Measurements from ENCODE around the gene SULT1C3. TPM values are rescaled to one million over a fixed set of nuclear protein-coding genes. Genes with fewer than 3 reads are reported as not detected.
A peak's percentile ranks its signal among the peaks of the same experiment; 100 is the strongest.

SULT1C3 gene
- total RNA-seq, 2 donors from 2014 or later: not detected

DNA sequence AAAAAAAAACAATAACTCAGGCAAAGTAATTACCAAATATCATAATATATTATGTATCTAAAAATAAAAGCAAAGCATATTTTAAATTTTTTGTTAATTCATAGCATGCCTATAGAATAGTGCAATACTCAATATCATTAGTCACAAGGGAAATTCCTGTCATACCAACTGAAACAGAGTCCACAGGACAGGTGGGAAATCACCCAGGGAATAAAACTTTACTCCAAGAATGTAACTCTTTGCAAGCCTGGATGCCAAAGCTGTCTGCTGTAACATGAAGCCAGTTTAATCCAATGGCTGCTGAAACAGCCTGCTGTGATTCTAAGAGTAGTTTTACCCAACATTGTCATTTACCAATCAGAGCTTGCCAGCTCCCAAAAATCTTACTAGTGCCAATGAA, 40.0 kb upstream of the SULT1C3 start:
- intact Hi-C loops (cut with DNase I): no loop called here
- TF ChIP-seq, protein P1, sequence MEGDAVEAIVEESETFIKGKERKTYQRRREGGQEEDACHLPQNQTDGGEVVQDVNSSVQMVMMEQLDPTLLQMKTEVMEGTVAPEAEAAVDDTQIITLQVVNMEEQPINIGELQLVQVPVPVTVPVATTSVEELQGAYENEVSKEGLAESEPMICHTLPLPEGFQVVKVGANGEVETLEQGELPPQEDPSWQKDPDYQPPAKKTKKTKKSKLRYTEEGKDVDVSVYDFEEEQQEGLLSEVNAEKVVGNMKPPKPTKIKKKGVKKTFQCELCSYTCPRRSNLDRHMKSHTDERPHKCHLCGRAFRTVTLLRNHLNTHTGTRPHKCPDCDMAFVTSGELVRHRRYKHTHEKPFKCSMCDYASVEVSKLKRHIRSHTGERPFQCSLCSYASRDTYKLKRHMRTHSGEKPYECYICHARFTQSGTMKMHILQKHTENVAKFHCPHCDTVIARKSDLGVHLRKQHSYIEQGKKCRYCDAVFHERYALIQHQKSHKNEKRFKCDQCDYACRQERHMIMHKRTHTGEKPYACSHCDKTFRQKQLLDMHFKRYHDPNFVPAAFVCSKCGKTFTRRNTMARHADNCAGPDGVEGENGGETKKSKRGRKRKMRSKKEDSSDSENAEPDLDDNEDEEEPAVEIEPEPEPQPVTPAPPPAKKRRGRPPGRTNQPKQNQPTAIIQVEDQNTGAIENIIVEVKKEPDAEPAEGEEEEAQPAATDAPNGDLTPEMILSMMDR (IDR thresholded peaks at IDR 0.05): no peak
- no peak for TF ChIP-seq POLR2A (IDR thresholded peaks at IDR 0.05)
- Histone ChIP-seq H3K9me3 (no peaks in the 10 kb centered on the region), H3K4me1 (no peaks in the 10 kb centered on the region), H3K27me3 (no peaks in the 10 kb centered on the region), H3K36me3 (replicated peaks in 1 of 2; ENCODE audit: insufficient read depth in 1 of 2, low read depth in 2 of 2) (no peaks in the 10 kb centered on the region), H3K27ac (no peak overlapping the region), H3K4me3 (no peak overlapping the region)
- ATAC-seq: no peak
- DNase-seq: no peak

DNA sequence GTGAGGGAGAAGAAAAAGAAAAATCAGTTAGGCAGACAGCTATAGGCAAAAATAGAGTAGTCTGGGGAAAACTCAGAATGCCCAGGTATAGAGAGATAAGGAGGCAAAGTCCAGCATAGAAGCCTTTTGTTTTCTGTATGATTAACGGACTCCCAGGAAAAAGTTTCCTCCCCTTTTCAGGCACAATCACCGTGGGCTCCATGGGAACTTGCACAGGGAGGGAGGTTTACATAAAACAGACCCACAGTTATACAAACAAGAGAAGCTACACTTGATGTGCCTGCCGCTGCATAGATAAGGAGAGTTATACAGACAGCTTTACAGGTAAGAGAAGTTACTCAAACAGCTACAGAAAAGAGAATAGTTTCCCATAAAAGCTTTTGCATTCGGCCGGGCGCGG, 39.2 kb upstream of the SULT1C3 start:
- TF ChIP-seq, protein P1 (IDR thresholded peaks at IDR 0.05): no peak
- no peak for TF ChIP-seq POLR2A (IDR thresholded peaks at IDR 0.05)
- WGBS, 2 donors: 57 to 60% methylated on average over 6 to 7 of the region's 7 CpGs
- no peaks in the 10 kb centered on the region for H3K9me3 ChIP-seq
- DNase-seq (no peak), ATAC-seq (no peak)
- H3K4me3 ChIP-seq: no peak overlapping the region
- no peak overlapping the region for H3K27ac ChIP-seq
- H3K36me3 ChIP-seq (replicated peaks in 1 of 2; ENCODE audit: insufficient read depth in 1 of 2, low read depth in 2 of 2): no peaks in the 10 kb centered on the region
- intact Hi-C loops (cut with DNase I): no loop called here
- H3K27me3 ChIP-seq: no peaks in the 10 kb centered on the region
- H3K4me1 ChIP-seq: no peaks in the 10 kb centered on the region

DNA sequence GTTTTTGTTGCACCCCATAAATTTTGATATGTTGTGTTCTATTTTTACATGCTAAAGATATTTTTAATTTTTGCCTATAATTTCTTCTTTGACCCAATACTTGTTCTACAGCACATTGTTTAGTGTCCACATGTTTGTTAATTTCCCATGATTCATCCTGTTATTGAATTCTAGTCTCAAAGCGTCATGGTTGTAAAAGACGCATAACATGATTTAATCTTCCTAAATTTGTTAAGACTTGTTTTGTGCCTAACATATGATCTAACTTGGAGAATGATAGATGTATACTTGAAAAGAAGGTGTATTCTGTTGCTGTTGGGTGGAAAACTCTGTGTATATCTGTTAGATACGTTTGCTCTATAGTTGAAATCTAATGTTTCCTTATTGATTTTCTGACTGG, 27.1 kb upstream of the SULT1C3 start:
- Histone ChIP-seq H3K4me3 (no peak overlapping the region), H3K27me3 (no peaks in the 10 kb centered on the region), H3K9me3 (no peaks in the 10 kb centered on the region), H3K4me1 (peaks cover 8% of the 10 kb centered on the region), H3K36me3 (replicated peaks in 1 of 2; ENCODE audit: insufficient read depth in 1 of 2, low read depth in 2 of 2) (no peaks in the 10 kb centered on the region), H3K27ac (no peak overlapping the region)
- no peak for ATAC-seq
- WGBS, 2 donors: 65% methylated on average over 3 of the region's 3 CpGs
- no peak for DNase-seq
- intact Hi-C loops (cut with DNase I): no loop called here
- TF ChIP-seq, protein P1 (IDR thresholded peaks at IDR 0.05): no peak
- no peak for TF ChIP-seq POLR2A (IDR thresholded peaks at IDR 0.05)

DNA sequence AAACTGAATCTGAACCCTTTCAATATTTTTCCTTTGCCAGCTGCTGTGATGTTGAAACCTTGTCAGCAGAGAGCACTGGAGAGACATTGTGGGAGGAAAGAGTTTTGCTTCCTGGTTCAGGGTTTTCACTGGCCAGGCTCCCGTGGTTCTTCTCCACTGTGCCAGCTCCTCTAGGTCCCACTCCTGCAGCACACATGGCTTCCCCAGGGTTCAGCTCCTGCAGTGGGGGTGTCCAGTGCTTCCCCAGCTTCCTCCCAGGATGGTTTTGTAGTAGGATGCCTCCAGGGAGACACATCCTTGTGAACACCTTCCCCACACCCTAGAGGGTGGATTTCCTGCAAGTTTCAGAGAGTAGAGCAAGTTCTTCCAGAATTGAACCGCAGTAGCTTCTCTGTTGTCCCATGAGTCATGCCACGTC, 24.0 kb upstream of the SULT1C3 start:
- TF ChIP-seq, protein P1 (IDR thresholded peaks at IDR 0.05): peak in 4 of 7 experiments; percentile 30 to 34 (median 34)
- no peak for TF ChIP-seq POLR2A (IDR thresholded peaks at IDR 0.05)
- intact Hi-C loops (cut with DNase I): no loop called here
- peak; percentile 23 to 38 (median 28) for DNase-seq

DNA sequence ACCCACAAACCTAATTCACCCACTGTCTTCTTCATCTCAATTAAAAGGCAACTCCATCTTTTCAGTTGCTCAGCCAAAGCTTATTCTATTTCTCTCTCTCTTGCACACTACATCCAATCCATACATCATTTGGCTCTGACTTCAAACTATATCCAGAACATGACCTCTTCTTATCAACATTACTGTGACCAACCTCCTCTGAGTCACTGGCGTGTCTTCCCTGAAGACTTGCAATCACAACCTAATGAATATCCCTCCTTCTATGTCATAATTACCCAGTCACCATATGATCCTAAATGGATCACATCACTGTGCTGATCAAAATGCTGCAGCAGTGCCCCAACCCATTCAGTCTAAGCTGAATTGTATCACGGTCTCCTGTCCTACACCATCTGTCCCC, 22.6 kb upstream of the SULT1C3 start:
- Histone ChIP-seq H3K9me3 (no peaks in the 10 kb centered on the region), H3K27me3 (no peaks in the 10 kb centered on the region), H3K27ac (no peak overlapping the region), H3K4me3 (no peak overlapping the region), H3K36me3 (replicated peaks in 1 of 2; ENCODE audit: insufficient read depth in 1 of 2, low read depth in 2 of 2) (no peaks in the 10 kb centered on the region), H3K4me1 (peaks cover 8% of the 10 kb centered on the region)
- WGBS, 2 donors: 87 to 89% methylated on average over 2 of the region's 2 CpGs
- ATAC-seq (no peak), DNase-seq (no peak)
- intact Hi-C loops (cut with DNase I): no loop called here
- TF ChIP-seq, protein P1 (IDR thresholded peaks at IDR 0.05): no peak
- no peak for TF ChIP-seq POLR2A (IDR thresholded peaks at IDR 0.05)

More for the DNA sequence above, 24.0 kb upstream of the SULT1C3 start:
- no peaks in the 10 kb centered on the region for H3K27me3 ChIP-seq
- peak overlapping the region in 1 of 4 donors; percentile 25 for H3K27ac ChIP-seq
- no peak overlapping the region for H3K4me3 ChIP-seq
- WGBS, 2 donors: 23 to 25% methylated on average over 3 of the region's 3 CpGs
- H3K4me1 ChIP-seq: peaks cover 8% of the 10 kb centered on the region
- ATAC-seq: peak; percentile 79
- no peaks in the 10 kb centered on the region for H3K36me3 ChIP-seq (replicated peaks in 1 of 2; ENCODE audit: insufficient read depth in 1 of 2, low read depth in 2 of 2)
- H3K9me3 ChIP-seq: no peaks in the 10 kb centered on the region
